ENCODE measurements around the gene CBL. TPM values are rescaled to one million over a fixed set of nuclear protein-coding genes. Genes with fewer than 3 reads are reported as not detected.

CBL gene
- total and polyA plus RNA-seq, 2 experiments from 2014 or later: 31.6 to 67.6 TPM

GRCh38 chr11:119350302-119350701, 144.2 kb downstream of the CBL start:
- TF ChIP-seq ETS1 (IDR thresholded peaks at IDR 0.05): no peak
- TF ChIP-seq STAT1 (IDR thresholded peaks at IDR 0.05; ENCODE audit: unreplicated experiment): no peak
- no peak for TF ChIP-seq REST (IDR thresholded peaks at IDR 0.05; ENCODE audit: unreplicated experiment)
- TF ChIP-seq CTCF (conservative IDR thresholded peaks at IDR 0.05; ENCODE audit: low read depth in 2 of 2): no peak
- TF ChIP-seq ZNF114 (CRISPR knock-in tag; IDR thresholded peaks at IDR 0.05): no peak
- no peak for TF ChIP-seq POLR2AphosphoS5 (IDR thresholded peaks at IDR 0.05; ENCODE audit: low read depth)
- TF ChIP-seq CREB1 (CRISPR knock-in tag; IDR thresholded peaks at IDR 0.05; ENCODE audit: low read depth): no peak
- no peak for TF ChIP-seq ZNF331 (CRISPR knock-in tag; IDR thresholded peaks at IDR 0.05; ENCODE audit: low read depth)
- no peak for TF ChIP-seq ZNF462 (CRISPR knock-in tag; IDR thresholded peaks at IDR 0.05)
- TF ChIP-seq EZH2 (IDR thresholded peaks at IDR 0.05; ENCODE audit: low read depth, unreplicated experiment): no peak
- TF ChIP-seq JUNB (IDR thresholded peaks at IDR 0.05; ENCODE audit: unreplicated experiment): no peak
- no peak for TF ChIP-seq EZH2phosphoT487 (IDR thresholded peaks at IDR 0.05; ENCODE audit: unreplicated experiment)
- no peak for TF ChIP-seq NANOG (IDR thresholded peaks at IDR 0.05; ENCODE audit: borderline replicate concordance)
- DNase-seq (ENCODE audit: low spot score): no peak
- H3K4me2 ChIP-seq: no peak overlapping the region

More at GRCh38 chr11:119350302-119350701, 144.2 kb downstream of the CBL start:
- Mint-ChIP-seq H3K36me3 (ENCODE audit: low read depth) (no peaks in the 10 kb centered on the region; the same call in 2 of the 3 replicates), H3K27me3 (ENCODE audit: insufficient read depth, low read depth, poor library complexity) (peaks cover 11% of the 10 kb centered on the region), H3K4me1 (peaks cover 11% of the 10 kb centered on the region), H3K9me3 (no peaks in the 10 kb centered on the region), H3K27ac (no peak overlapping the region), H3K4me3 (no peak overlapping the region)
- Histone ChIP-seq H3K4me1 (ENCODE audit: insufficient read depth) (peaks cover 2% of the 10 kb centered on the region; the same call in 1 of the 2 replicates), H3K27ac (ENCODE audit: low read depth) (no peak overlapping the region), H3K9me2 (ENCODE audit: insufficient read depth) (no peaks in the 10 kb centered on the region), H3F3A (replicated peaks; ENCODE audit: low read depth) (no peaks in the 10 kb centered on the region), H3K4me3 (no peak overlapping the region), H3K27me3 (ENCODE audit: insufficient read depth) (peaks cover 9% of the 10 kb centered on the region; the same call in 1 of the 2 replicates), H2AFZ (peak overlapping the region; percentile 78; the same call in 1 of the 2 replicates), H3K36me3 (ENCODE audit: insufficient read depth) (no peaks in the 10 kb centered on the region), H3K79me2 (replicated peaks; ENCODE audit: insufficient read depth) (no peaks in the 10 kb centered on the region), H4K20me1 (replicated peaks; ENCODE audit: insufficient read depth) (no peaks in the 10 kb centered on the region)
- ATAC-seq: no peak

All from GM23338 (cell line).